Cardiac muscle cell (in vitro differentiated cells and primary cell): ENCODE data around the gene TNIK. TPM values are rescaled to one million over a fixed set of nuclear protein-coding genes. Genes with fewer than 3 reads are reported as not detected.

ENCODE experiments used
- DNase-seq, 2 donors: peaks; one replicate each; pipeline versions ENCODE4 v3.0.0 to v3.0.0-alpha.2; 2010 to 2017; ENCODE audit warnings: low read depth in 1 of 2, low spot score in 1 of 2
- H3K27ac ChIP-seq: fragments of 200-600 bp; sonication (generic); 2 replicates; pipeline ENCODE4 v1.5.1; 2016
- H3K27me3 ChIP-seq: fragments of 200-600 bp; sonication (generic); 2 replicates; pipeline ENCODE4 v1.6.0; 2016; ENCODE audit warnings: control low read depth
- H3K36me3 ChIP-seq: fragments of 200-600 bp; sonication (generic); 2 replicates; pipeline ENCODE4 v1.5.1; 2016; ENCODE audit warnings: control low read depth
- H3K4me1 ChIP-seq: fragments of 200-600 bp; sonication (generic); 2 replicates; pipeline ENCODE4 v1.8.1; 2017; ENCODE audit warnings: low read depth, mild to moderate bottlenecking, mixed run types
- H3K4me3 ChIP-seq: fragments of 200-600 bp; sonication (generic); 2 replicates; pipeline ENCODE4 v1.5.1; 2016; ENCODE audit warnings: mild to moderate bottlenecking
- H3K9me3 ChIP-seq: fragments of 200-600 bp; sonication (generic); 2 replicates; pipeline ENCODE4 v1.5.1; 2017; ENCODE audit warnings: low read depth, mild to moderate bottlenecking, control low read depth
- CTCF ChIP-seq: IDR thresholded peaks from 2 replicates; pipeline ENCODE4 v1.5.1; 2012; ENCODE audit warnings: low read depth, mild to moderate bottlenecking, low read length
- polyA plus RNA-seq: library from polyadenylated mRNA; unstranded; fragments of >200 nt; fragmentation: Nextera tagmentation; extraction: Ambion mirVana; gene quantifications from 2 replicates; pipeline ENCODE4 v1.2.1, GENCODE V29; 2016
- total RNA-seq: library from RNA; depleted of rRNA; stranded (reverse); fragments of >200 nt; gene quantifications from 2 replicates; pipeline ENCODE4 v1.2.3, GENCODE V29; 2016

The TNIK gene
- total and polyA plus RNA-seq, 2 experiments from 2014 or later, result 32.8 to 55.1 TPM

- Histone ChIP-seq H3K9me3 (no peaks in the 10 kb centered on the region), H3K4me1 (peaks cover 24% of the 10 kb centered on the region), H3K27me3 (no peaks in the 10 kb centered on the region), H3K27ac (no peak overlapping the region), H3K4me3 (no peak overlapping the region), H3K36me3 (no peaks in the 10 kb centered on the region)
- no peak for TF ChIP-seq CTCF
- no peak for DNase-seq
Measured at GRCh38 chr3:171327441-171328174, 132.6 kb downstream of the TNIK start.

- no peak overlapping the region for H3K27ac ChIP-seq
- peaks cover 27% of the 10 kb centered on the region for H3K4me1 ChIP-seq
- TF ChIP-seq CTCF, result no peak
- H3K4me3 ChIP-seq, result no peak overlapping the region
- no peaks in the 10 kb centered on the region for H3K9me3 ChIP-seq
- no peaks in the 10 kb centered on the region for H3K36me3 ChIP-seq
- H3K27me3 ChIP-seq, result no peaks in the 10 kb centered on the region
- DNase-seq, result no peak
Measured at GRCh38 chr3:171326717-171327440, 133.3 kb downstream of the TNIK start.

GRCh38 chr3:171323938-171324536 lies 136.2 kb downstream of the TNIK start:
- Histone ChIP-seq H3K27me3 (no peaks in the 10 kb centered on the region), H3K4me3 (no peak overlapping the region), H3K4me1 (peaks cover 34% of the 10 kb centered on the region), H3K27ac (peak overlapping the region; percentile 47), H3K9me3 (no peaks in the 10 kb centered on the region), H3K36me3 (no peaks in the 10 kb centered on the region)
- DNase-seq, result peak in 1 of 2 donors; percentile 39
- TF ChIP-seq CTCF, result no peak

GRCh38 chr3:171321559-171322360 lies 138.4 kb downstream of the TNIK start:
- no peak overlapping the region for H3K4me3 ChIP-seq
- no peaks in the 10 kb centered on the region for H3K9me3 ChIP-seq
- H3K36me3 ChIP-seq, result no peaks in the 10 kb centered on the region
- peak overlapping the region; percentile 84 for H3K27ac ChIP-seq
- H3K4me1 ChIP-seq, result peaks cover 33% of the 10 kb centered on the region
- TF ChIP-seq CTCF, result no peak
- no peaks in the 10 kb centered on the region for H3K27me3 ChIP-seq
- no peak for DNase-seq
